Right lobe of liver (tissue), 6 donors: ENCODE results near the gene TMEM231. TPM values are rescaled to one million over a fixed set of nuclear protein-coding genes. Genes with fewer than 3 reads are reported as not detected.
A peak's percentile ranks its signal among the peaks of the same experiment; 100 is the strongest.

Source experiments
- ATAC-seq, 4 donors: fragments of 200-7000 bp; cut with Tn5 transposase; one replicate each; pipeline ENCODE4 v1.9.1; 2020; ENCODE audit warnings: mild to moderate bottlenecking in 4 of 4, moderate library complexity in 4 of 4
- DNase-seq, 3 donors: peaks; one replicate each; pipeline ENCODE4 v3.0.0-alpha.2; 2020
- H3K27ac ChIP-seq, 3 donors: fragments of 200-600 bp; one replicate each; pipeline ENCODE4 v1.8.0; 2022
- H3K27me3 ChIP-seq, 2 donors: fragments of 200-600 bp; one replicate each; pipeline ENCODE4 v1.8.0; 2022
- H3K36me3 ChIP-seq, 4 donors: fragments of 200-600 bp; sonication (generic) in 1 of 4; one replicate each; pipeline versions ENCODE4 v1.5.1 to v1.8.0; 2017 to 2022; ENCODE audit warnings: control low read depth in 1 of 4
- H3K4me1 ChIP-seq, 4 donors: fragments of 200-600 bp; sonication (generic) in 1 of 4; one replicate each; pipeline versions ENCODE4 v1.5.1 to v1.8.0; 2017 to 2022; ENCODE audit warnings: control low read depth in 1 of 4
- H3K4me3 ChIP-seq, 3 donors: fragments of 200-600 bp; one replicate each; pipeline ENCODE4 v1.8.0; 2022
- H3K9me3 ChIP-seq, 4 donors: fragments of 200-600 bp; sonication (generic) in 1 of 4; one replicate each; pipeline versions ENCODE4 v1.5.1 to v1.8.0; 2017 to 2022; ENCODE audit warnings: control low read depth in 1 of 4
- POLR2A ChIP-seq: fragments of 450-650 bp; IDR thresholded peaks from one replicate; pipeline ENCODE4 v1.6.1; 2017; ENCODE audit warnings: antibody characterized with exemption, mild to moderate bottlenecking
- WGBS: methylation state at CpG from one replicate; pipeline ENCODE4 v1.1.6; 2018; ENCODE audit warnings: low coverage, low lambda C conversion rate; ENCODE audit not compliant: insufficient coverage; ENCODE audit errors: missing lambda C conversion rate; 5-methylcytosine and 5-hydroxymethylcytosine counted together
- intact Hi-C, 2 donors: fragments of 100-400 bp; cut with DNase I; formaldehyde crosslinking; loops; one replicate each; pipeline versions ENCODE4 v1.11.2 to v1.14.1; 2022
- long read RNA-seq: library from polyadenylated mRNA; unstranded; transcript quantifications from one replicate; pipeline ENCODE4 v2.0.0, GENCODE V29; 2019
- total RNA-seq, 6 experiments: library from RNA; depleted of rRNA in 2 of 6; stranded (reverse); fragments of >200 nt in 2 of 6; fragmentation: NEBNext Ultra II Directional in 3 of 6; extraction: Animal tissue kit (Norgen Biotek cat#: 25700) in 3 of 6; gene quantifications; one replicate each; pipeline versions ENCODE4 v1.1.0 to v1.2.4, GENCODE V29; 2016 to 2023
- TF ChIP-seq, protein P1 (sequence below), 4 donors: fragments of 200-600 bp in 3 of 4; fragments of 450-650 bp in 1 of 4; IDR thresholded peaks; one replicate each; pipeline versions ENCODE4 v1.5.1 to v1.8.0; 2016 to 2022; ENCODE audit warnings: antibody characterized with exemption in 4 of 4, mild to moderate bottlenecking in 2 of 4
- donor health status: DM: no; HTN: yes; CAD: no.
- donor health status: DM: no; HTN: no; CAD: no.
- donor health status: DM: no; HTN: no; CAD: no.
- donor health status: DM: no; HTN: yes; CAD: no.
- donor health status: DM: no; HTN: yes; CAD: no.

The TMEM231 gene
- total RNA-seq, result 1 to 10 TPM in 5 of 6 experiments, under 1 TPM in 1; 0.98 to 2.1 (median 1.7) TPM
- long read RNA-seq, partial matches to known transcripts, result 0 of 1 reads
- long read RNA-seq, other reads (novel, unspliced or antisense), result 1 of 1 reads

DNA sequence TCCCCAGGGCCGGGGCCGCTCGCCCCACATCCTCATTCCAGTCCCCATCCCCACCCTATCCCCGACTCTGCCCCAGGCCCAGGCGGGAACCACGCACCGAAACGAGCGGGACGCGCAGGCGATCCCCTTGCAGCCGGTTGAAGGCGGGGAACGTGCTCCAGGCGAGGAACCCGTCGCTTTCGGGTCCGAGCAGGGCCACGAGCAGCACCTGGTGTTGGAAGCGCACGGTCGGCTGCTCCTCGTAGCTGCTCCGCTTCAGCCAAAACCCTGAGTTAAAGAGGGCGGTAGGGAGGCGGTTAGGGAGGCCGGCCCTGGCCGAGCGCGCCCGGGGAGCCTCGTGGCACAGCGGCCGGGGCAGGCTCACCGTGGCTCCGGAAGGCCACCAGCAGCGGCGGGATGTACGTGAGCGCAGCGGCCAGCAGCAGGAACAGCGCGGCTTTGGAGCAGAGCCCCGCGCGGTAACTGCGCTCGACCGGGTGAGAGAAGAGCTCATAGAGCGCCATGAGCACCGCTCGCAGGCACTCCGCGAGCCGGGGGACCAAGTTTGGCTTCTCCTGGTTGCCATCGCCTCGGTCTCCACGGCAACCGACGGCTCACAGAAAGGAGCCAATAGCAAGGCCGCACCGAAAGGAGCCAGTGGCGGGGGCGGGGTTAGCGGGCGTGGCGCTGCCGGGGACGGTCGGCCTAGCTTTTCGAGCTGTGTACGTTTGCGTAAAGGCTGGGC is at the start of gene TMEM231:
Gene TMEM231 (minus strand): TSS at position 546 of the 724 bp plus-strand sequence. CDS start 43 bp downstream, at position 503.
- intact Hi-C loops, result no loop called here
- Histone ChIP-seq H3K27me3 (no peaks in the 10 kb centered on the region), H3K27ac (peak within 1 kb of the TSS; percentile 30 to 60 (median 47)), H3K4me3 (peak within 1 kb of the TSS; percentile 48 to 74 (median 73)), H3K36me3 (no peaks in the 10 kb centered on the region), H3K4me1 (peaks cover 0 to 6% (median 0%) of the 10 kb centered on the region in 4 donors), H3K9me3 (no peaks in the 10 kb centered on the region)
- WGBS, result 1% methylated on average over 18 of the region's 75 CpGs
- ATAC-seq (peak; percentile 96 to 98 (median 97)), DNase-seq (peak; percentile 97 to 98 (median 98))
- TF ChIP-seq, protein P1, sequence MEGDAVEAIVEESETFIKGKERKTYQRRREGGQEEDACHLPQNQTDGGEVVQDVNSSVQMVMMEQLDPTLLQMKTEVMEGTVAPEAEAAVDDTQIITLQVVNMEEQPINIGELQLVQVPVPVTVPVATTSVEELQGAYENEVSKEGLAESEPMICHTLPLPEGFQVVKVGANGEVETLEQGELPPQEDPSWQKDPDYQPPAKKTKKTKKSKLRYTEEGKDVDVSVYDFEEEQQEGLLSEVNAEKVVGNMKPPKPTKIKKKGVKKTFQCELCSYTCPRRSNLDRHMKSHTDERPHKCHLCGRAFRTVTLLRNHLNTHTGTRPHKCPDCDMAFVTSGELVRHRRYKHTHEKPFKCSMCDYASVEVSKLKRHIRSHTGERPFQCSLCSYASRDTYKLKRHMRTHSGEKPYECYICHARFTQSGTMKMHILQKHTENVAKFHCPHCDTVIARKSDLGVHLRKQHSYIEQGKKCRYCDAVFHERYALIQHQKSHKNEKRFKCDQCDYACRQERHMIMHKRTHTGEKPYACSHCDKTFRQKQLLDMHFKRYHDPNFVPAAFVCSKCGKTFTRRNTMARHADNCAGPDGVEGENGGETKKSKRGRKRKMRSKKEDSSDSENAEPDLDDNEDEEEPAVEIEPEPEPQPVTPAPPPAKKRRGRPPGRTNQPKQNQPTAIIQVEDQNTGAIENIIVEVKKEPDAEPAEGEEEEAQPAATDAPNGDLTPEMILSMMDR (IDR thresholded peaks at IDR 0.05), result no peak
- TF ChIP-seq POLR2A, result no peak

DNA sequence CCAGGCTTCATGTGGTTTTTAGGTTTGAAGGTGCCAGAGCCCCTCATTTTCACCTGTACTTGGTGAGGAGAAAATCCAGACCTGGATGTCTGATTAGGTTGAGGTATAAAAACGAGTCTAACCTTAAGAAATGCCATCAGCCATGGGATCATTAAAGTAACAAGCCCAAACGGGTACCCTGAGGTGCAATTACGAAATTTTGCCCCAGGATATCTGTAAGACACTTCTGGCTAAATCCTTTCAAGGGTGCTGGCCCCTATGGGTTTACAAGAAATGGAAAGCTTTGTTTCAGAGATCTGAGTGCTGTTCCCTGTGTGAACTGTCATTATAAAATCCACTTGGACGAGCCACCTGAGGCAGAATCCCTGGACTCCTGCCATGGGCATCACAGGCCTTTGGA is 47.2 kb upstream of the TMEM231 start:
- intact Hi-C loops, result no loop called here
- no peak for ATAC-seq
- no peaks in the 10 kb centered on the region for H3K9me3 ChIP-seq
- no peaks in the 10 kb centered on the region for H3K27me3 ChIP-seq
- H3K4me1 ChIP-seq, result no peaks in the 10 kb centered on the region
- peaks cover 0 to 42% (median 28%) of the 10 kb centered on the region in 4 donors for H3K36me3 ChIP-seq
- no peak overlapping the region for H3K27ac ChIP-seq
- WGBS, result 82% methylated on average over 4 of the region's 4 CpGs
- no peak for TF ChIP-seq POLR2A
- TF ChIP-seq, protein P1 (IDR thresholded peaks at IDR 0.05), result no peak
- DNase-seq, result peak in 1 of 3 donors; percentile 2
- H3K4me3 ChIP-seq, result no peak overlapping the region

DNA sequence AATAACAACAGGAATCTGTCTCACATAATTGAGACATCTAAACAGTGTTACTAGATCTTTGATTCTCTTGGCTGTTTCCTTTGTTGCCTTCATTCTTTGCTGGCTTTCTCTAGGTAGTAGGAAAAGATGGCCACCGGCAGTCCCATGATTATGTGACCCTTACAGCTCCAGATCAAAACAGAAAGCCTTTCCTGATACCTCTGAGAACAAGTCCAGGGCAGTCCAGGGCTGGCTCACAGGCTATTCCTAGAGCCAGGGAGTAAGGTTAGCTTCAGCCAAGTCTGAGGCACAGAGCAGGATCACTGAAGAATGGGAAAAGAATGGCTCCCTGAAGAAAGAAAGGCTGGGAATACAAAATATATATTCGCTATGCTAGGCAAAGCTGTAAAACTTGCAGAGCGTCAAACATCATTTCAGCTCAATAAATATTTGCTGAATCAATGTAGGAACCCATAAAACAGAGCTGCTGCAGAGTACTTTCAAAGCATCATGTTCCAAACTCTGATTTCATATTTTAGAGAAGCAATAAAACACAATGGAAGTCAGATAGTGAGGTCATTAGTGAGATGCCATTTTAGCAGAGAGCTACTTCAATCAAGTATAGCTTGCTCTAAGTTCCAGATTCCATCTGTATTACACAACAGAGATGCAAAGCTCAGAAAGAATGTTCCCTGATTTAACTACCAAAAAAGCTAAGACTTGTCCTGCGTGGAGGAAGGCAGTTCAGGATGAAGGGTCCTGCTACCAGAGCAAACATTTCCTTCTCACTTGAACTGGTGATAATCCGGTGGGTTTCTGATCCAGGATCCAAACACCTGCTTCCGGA is 43.6 kb upstream of the TMEM231 start:
- ATAC-seq, result no peak
- H3K27ac ChIP-seq, result no peak overlapping the region
- 96% methylated on average over 4 of the region's 6 CpGs for WGBS

More for the DNA sequence above, 43.6 kb upstream of the TMEM231 start:
- no peaks in the 10 kb centered on the region for H3K4me1 ChIP-seq
- H3K27me3 ChIP-seq, result no peaks in the 10 kb centered on the region
- intact Hi-C loops, result no loop called here
- no peak overlapping the region for H3K4me3 ChIP-seq
- H3K36me3 ChIP-seq, result peaks cover 0 to 32% (median 23%) of the 10 kb centered on the region in 4 donors
- DNase-seq, result no peak
- TF ChIP-seq, protein P1 (IDR thresholded peaks at IDR 0.05), result no peak
- no peak for TF ChIP-seq POLR2A
- H3K9me3 ChIP-seq, result no peaks in the 10 kb centered on the region
